ENCODE results near the gene ACSL6. TPM values are rescaled to one million over a fixed set of nuclear protein-coding genes. Genes with fewer than 3 reads are reported as not detected.

Gene ACSL6
- total and polyA plus RNA-seq, 5 donors = 1.7 to 6.7 (median 3.0) TPM

DNA sequence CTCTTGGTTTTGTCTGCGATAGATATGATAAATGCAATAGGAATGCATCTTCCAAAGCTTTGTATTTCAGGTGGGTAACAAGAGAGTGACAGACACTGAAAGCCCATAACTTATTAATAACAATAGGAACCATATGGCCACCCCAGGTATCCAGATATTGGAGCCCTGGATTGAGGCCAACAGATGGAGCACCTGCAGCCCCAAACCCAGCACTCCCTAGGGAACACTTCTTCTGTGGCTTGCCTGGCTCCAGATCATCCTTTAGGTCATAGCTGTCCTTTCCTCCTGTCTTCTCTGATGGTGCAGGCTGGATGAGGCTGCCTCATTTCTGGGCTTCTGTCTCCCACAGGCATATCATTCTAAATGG, 44.0 kb upstream of the ACSL6 start:
- DNase-seq = no peak
- intact Hi-C loops (cut with DNase I) = no loop called here

DNA sequence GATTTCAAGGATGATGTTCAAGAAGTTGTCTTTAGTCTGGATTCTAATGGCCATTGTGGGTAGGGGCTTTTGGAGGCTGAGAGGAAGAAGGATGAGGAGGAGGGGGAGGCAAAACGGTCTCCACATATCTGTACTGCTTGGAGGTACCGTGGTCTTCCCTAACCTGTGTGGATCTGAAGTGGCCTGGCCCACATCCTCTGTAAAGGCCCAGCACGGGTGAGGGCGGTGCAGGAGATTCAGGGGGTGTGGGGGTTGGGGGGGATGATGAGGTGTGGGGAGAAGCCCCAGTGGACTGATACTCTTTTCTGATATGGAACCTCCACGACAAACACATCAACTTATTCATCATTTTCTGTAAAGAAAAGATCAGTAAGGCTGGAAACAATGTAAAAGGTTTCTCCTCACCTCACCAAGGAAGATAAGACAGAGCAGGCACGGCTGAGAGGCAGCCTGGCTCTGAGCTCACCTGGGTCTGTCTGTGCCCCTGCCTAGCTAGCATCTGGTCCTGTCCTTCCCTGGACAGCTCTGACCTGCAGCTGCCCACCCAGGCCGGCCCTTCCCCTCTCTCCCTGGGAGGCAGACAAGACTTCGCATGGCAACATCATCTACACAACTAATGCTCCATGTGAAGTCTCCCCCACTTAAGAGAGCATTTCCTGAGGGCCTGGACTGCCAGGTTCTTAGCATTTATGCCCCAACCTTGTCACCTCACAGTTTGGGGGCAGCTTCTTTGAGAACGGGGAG, 43.4 kb upstream of the ACSL6 start:
- no peaks in the 10 kb centered on the region for H3K4me1 ChIP-seq (ENCODE audit: control insufficient read depth, insufficient read depth, low read length)
- no peak overlapping the region for H3K4me3 ChIP-seq (ENCODE audit: low read length)
- WGBS = 66% methylated on average over 9 of the region's 9 CpGs
- no peaks in the 10 kb centered on the region for H3K9me3 ChIP-seq (ENCODE audit: control insufficient read depth, low read length)
- no peak overlapping the region for H3K27ac ChIP-seq (ENCODE audit: low read length)
- DNase-seq (no peak), ATAC-seq (no peak)
- H3K27me3 ChIP-seq (ENCODE audit: control insufficient read depth, insufficient read depth) = no peaks in the 10 kb centered on the region
- intact Hi-C loops (cut with DNase I) = no loop called here

More for the DNA sequence above, 44.0 kb upstream of the ACSL6 start:
- H3K27ac ChIP-seq (ENCODE audit: low read length) = no peak overlapping the region
- H3K9me3 ChIP-seq (ENCODE audit: control insufficient read depth, low read length) = no peaks in the 10 kb centered on the region
- H3K4me3 ChIP-seq (ENCODE audit: low read length) = no peak overlapping the region
- H3K4me1 ChIP-seq (ENCODE audit: control insufficient read depth, insufficient read depth, low read length) = no peaks in the 10 kb centered on the region
- H3K27me3 ChIP-seq (ENCODE audit: control insufficient read depth, insufficient read depth) = no peaks in the 10 kb centered on the region
- no peak for ATAC-seq
- WGBS = 98% methylated on average over 1 of the region's 1 CpG

DNA sequence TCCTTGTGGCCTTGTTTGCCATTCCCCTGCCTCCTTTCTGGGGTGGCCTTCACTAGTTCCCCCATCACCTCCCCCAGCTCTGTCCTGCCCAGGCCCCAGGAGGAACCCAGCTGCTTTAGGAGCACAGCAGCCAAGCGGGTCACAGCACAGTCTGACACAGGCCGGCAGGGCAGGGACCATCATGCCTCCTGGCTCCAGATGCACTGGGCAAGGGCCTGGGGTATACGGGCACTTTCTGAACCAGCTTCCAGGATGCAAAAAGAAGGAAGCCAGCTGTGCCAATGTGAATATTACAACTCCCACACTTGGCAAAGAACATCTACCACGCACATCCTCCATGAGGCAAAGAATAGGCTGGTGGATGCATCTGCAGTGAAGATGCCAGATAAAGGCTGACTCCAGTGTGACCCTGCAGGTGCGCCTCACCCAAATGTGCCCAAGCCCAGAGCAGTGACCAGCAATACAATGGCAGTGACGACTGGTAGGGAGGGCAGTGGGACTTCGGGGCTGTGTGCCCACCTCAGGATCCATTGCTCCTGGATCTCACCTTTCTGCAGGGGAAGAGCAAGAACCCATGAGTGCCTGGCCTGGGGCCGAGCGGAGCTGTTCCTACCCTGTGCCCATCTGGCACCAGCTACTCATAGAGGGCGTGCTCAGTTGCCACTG, 42.7 kb upstream of the ACSL6 start:
- peak in 1 of 3 donors; percentile 23 for DNase-seq
- ATAC-seq = no peak
- H3K4me1 ChIP-seq (ENCODE audit: control insufficient read depth, insufficient read depth, low read length) = no peaks in the 10 kb centered on the region
- intact Hi-C loops (cut with DNase I) = no loop called here
- no peaks in the 10 kb centered on the region for H3K9me3 ChIP-seq (ENCODE audit: control insufficient read depth, low read length)
- H3K4me3 ChIP-seq (ENCODE audit: low read length) = no peak overlapping the region
- no peak overlapping the region for H3K27ac ChIP-seq (ENCODE audit: low read length)
- H3K27me3 ChIP-seq (ENCODE audit: control insufficient read depth, insufficient read depth) = no peaks in the 10 kb centered on the region
- WGBS = 83% methylated on average over 10 of the region's 10 CpGs

DNA sequence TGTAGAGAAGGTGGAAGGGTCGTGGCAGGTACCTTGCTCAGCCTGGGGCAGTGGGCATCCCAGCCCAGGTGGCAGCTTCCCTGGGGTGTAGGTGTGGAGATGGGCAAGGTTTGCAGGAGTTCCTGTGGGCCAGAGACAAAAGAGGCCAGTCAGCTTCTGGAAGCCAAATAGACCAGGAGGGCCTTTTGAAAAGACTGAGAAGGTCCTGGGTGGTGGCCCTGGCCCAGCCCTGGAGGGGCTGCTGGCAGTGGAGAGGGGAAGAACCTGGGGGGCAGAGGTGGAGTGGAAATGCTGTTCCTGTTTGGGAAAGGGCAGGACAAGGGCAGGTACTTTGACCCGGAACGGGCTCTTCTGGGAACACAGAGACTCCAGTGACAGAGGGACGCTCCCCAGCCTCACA, 42.0 kb upstream of the ACSL6 start:
- intact Hi-C loops (cut with DNase I) = no loop called here
- no peak overlapping the region for H3K4me3 ChIP-seq (ENCODE audit: low read length)
- DNase-seq (peak in 1 of 3 donors; percentile 17), ATAC-seq (no peak)
- WGBS = 88% methylated on average over 4 of the region's 4 CpGs
- no peaks in the 10 kb centered on the region for H3K27me3 ChIP-seq (ENCODE audit: control insufficient read depth, insufficient read depth)
- H3K27ac ChIP-seq (ENCODE audit: low read length) = no peak overlapping the region
- H3K9me3 ChIP-seq (ENCODE audit: control insufficient read depth, low read length) = no peaks in the 10 kb centered on the region
- no peaks in the 10 kb centered on the region for H3K4me1 ChIP-seq (ENCODE audit: control insufficient read depth, insufficient read depth, low read length)

DNA sequence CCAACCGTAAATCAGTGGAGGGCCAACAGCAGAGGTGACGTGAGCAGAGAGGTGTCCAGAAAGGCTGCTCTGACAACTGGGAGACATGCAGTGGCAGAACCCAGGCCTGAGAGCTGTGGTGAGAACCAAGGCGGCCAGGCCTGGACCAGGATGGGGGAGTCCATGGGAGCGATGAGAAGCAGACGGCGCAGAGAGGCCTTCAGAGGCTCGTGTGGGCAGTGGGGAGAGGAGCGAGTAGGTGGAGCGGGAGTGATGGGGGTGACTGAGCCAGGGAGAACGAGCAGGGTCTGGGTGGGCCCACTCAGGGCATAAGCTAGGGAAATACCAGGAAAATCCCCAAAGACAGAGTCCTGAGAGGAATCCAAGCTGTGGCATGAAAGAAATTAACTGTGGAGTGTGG, 41.1 kb upstream of the ACSL6 start:
- ATAC-seq (no peak), DNase-seq (no peak)
- intact Hi-C loops (cut with DNase I) = no loop called here
- 68% methylated on average over 10 of the region's 10 CpGs for whole genome bisulfite sequencing
- Histone ChIP-seq H3K9me3 (ENCODE audit: control insufficient read depth, low read length) (no peaks in the 10 kb centered on the region), H3K4me3 (ENCODE audit: low read length) (no peak overlapping the region), H3K27me3 (ENCODE audit: control insufficient read depth, insufficient read depth) (no peaks in the 10 kb centered on the region), H3K27ac (ENCODE audit: low read length) (no peak overlapping the region), H3K4me1 (ENCODE audit: control insufficient read depth, insufficient read depth, low read length) (no peaks in the 10 kb centered on the region)

DNA sequence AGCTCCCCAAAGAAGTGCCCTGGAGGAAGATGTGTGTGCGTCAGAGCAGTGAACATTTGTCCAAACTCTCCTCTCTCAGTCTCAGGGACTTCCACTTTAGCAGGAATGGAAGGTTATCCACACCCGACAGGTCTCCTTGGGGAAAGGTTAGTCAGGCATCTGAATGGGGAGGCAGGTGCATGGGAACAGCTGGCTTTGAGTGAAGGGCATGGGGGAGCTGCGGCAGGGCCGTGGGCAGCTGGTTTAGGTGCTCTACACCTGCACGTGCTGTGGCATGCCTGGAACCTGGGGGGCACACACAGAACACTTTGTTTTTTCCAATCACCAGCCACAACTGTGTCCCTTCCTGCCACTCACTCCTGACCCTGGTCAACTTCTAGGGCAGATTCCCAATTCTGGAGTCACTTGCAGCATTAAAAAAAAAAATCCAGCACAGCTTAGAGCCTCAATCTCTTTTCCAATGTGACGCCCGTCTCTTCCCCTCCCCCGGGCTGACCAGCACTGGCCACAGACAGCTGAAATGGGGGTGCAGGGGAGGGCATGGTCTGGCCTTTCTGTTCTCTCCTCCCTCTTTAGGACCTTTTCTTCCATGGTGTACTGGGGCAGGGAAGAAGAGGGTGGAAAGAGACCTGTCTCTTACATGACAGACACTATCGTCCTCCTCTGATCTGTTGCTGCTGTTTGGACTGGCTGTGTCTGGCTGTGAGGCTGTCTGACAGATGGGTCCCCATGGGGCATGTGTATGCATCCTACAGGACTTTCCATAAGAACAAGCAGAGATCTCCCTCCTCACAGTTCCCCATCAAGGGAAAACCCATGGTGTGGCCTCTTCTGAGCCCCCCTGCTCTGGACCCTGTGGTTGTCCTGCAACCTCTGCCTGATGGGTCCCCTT, 39.4 kb upstream of the ACSL6 start:
- Histone ChIP-seq H3K4me1 (ENCODE audit: control insufficient read depth, insufficient read depth, low read length) (no peaks in the 10 kb centered on the region), H3K27me3 (ENCODE audit: control insufficient read depth, insufficient read depth) (no peaks in the 10 kb centered on the region), H3K4me3 (ENCODE audit: low read length) (no peak overlapping the region), H3K9me3 (ENCODE audit: control insufficient read depth, low read length) (no peaks in the 10 kb centered on the region), H3K27ac (ENCODE audit: low read length) (no peak overlapping the region)
- intact Hi-C loops (cut with DNase I) = no loop called here
- ATAC-seq = no peak
- WGBS = 75% methylated on average over 9 of the region's 9 CpGs
- DNase-seq = no peak

DNA sequence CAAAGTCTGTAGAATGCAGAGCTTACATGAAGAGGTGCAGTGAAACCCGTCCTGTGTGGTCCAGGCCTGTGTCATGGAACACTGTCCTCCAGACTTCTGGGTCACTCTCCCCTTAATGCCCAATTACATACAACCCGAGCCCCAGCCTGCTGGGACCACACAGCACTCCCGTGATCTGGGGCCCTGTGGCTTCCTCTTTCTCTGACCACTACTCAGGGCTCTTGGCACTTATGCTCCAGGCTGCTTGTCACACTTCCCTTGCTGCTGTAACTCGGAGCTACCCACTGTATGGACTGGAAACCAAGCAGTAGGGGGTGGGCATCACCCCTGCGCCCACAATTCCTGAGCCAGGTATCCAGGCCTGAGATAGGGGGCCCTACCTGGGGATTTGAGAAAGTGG, 38.7 kb upstream of the ACSL6 start:
- ATAC-seq (peak; percentile 23 to 40), DNase-seq (peak in 1 of 3 donors; percentile 62)
- H3K9me3 ChIP-seq (ENCODE audit: control insufficient read depth, low read length) = no peaks in the 10 kb centered on the region
- 63% methylated on average over 5 of the region's 5 CpGs for WGBS
- intact Hi-C loops (cut with DNase I) = no loop called here
- H3K27ac ChIP-seq (ENCODE audit: low read length) = no peak overlapping the region
- no peak overlapping the region for H3K4me3 ChIP-seq (ENCODE audit: low read length)
- no peaks in the 10 kb centered on the region for H3K4me1 ChIP-seq (ENCODE audit: control insufficient read depth, insufficient read depth, low read length)
- no peaks in the 10 kb centered on the region for H3K27me3 ChIP-seq (ENCODE audit: control insufficient read depth, insufficient read depth)

DNA sequence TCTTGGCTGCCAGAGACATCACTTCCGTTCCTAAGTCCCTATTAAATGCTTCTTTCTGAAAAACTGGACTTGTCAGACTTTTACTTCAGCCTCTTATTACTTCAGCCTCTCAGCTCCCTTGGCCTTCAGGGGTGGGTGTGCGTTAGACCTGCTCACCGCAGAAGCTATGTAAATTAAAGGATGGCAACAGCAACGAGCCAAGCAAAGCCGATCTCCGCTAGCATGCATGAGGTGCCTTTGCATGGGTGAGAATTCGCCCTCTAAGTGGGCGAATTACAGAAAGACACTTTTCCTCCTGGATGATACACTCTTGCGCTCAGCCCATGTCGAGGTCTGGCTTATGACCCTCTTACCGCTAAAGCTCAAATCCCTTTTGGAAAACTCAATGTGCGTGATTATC, 38.1 kb upstream of the ACSL6 start:
- H3K27ac ChIP-seq (ENCODE audit: low read length) = no peak overlapping the region
- 90% methylated on average over 12 of the region's 12 CpGs for WGBS
- DNase-seq = no peak
- H3K4me3 ChIP-seq (ENCODE audit: low read length) = no peak overlapping the region
- no peaks in the 10 kb centered on the region for H3K27me3 ChIP-seq (ENCODE audit: control insufficient read depth, insufficient read depth)
- no peaks in the 10 kb centered on the region for H3K9me3 ChIP-seq (ENCODE audit: control insufficient read depth, low read length)
- intact Hi-C loops (cut with DNase I) = no loop called here
- H3K4me1 ChIP-seq (ENCODE audit: control insufficient read depth, insufficient read depth, low read length) = no peaks in the 10 kb centered on the region
- no peak for ATAC-seq

DNA sequence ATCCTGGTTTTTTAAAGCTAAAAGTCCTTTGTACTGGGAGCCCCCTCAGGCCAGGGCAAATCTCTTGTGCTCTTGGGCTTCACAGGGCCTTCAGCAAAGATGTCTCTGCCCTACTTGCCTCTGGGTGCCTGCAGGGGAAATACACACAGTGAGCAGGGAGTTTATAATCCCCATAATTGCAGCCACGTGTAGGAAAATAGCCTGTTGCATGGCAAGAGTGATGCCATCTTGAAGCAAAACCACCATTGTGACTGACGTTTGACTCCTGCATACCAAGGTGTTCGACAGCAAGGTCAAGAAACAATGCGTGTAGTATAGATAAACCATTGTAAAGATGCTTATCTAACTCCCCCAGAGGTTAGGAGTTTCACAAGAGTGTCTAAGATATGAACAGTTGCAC, 37.6 kb upstream of the ACSL6 start:
- Histone ChIP-seq H3K4me3 (ENCODE audit: low read length) (no peak overlapping the region), H3K4me1 (ENCODE audit: control insufficient read depth, insufficient read depth, low read length) (no peaks in the 10 kb centered on the region), H3K27ac (ENCODE audit: low read length) (no peak overlapping the region), H3K27me3 (ENCODE audit: control insufficient read depth, insufficient read depth) (no peaks in the 10 kb centered on the region), H3K9me3 (ENCODE audit: control insufficient read depth, low read length) (no peaks in the 10 kb centered on the region)
- DNase-seq (no peak), ATAC-seq (no peak)
- intact Hi-C loops (cut with DNase I) = no loop called here
- WGBS = 65% methylated on average over 4 of the region's 4 CpGs

DNA sequence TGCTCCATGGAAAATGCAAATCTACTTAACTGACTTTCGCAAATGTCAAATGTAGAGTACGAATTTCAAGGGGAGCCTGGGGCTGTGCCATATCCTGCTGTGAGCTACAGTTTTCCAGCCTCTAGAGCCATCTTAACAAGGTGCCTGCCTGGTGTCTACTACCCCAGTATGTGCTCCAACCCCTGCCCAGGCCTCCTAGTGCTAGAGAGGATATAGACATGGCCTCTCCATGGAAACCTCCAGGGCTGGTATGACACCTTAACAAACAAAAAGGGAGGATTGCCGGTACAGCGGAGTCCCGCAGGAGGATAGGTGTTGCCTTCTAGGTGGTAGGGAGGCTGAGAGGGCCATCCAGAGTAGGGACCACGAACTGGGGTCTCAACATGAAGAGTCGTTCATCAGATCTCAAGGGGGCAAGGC, 35.4 kb upstream of the ACSL6 start:
- intact Hi-C loops (cut with DNase I) = no loop called here
- H3K27ac ChIP-seq (ENCODE audit: low read length) = no peak overlapping the region
- DNase-seq (no peak), ATAC-seq (no peak)
- H3K4me1 ChIP-seq (ENCODE audit: control insufficient read depth, insufficient read depth, low read length) = no peaks in the 10 kb centered on the region
- no peaks in the 10 kb centered on the region for H3K27me3 ChIP-seq (ENCODE audit: control insufficient read depth, insufficient read depth)
- no peaks in the 10 kb centered on the region for H3K9me3 ChIP-seq (ENCODE audit: control insufficient read depth, low read length)
- H3K4me3 ChIP-seq (ENCODE audit: low read length) = no peak overlapping the region
- WGBS = 73% methylated on average over 7 of the region's 7 CpGs

DNA sequence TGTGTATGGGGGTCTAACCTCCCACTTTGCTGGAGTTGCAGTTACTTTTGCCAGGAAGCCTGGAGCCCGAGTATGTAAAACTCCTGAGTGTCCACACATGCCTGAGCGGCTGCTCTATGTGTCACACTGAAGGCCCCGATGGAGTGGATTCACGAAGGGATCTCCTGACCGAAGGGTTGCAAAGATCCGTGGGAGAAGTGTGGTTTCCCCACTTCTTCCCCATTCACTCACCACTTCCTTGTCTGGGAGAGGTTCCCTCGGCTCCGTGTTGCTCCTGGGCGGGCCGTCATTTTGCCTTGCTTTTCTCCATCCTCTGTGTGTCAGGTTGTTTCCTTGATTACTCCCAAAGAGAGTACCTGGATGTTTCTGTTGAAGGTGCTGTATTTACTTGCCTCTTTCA, 32.7 kb upstream of the ACSL6 start:
- intact Hi-C loops (cut with DNase I) = no loop called here
- Histone ChIP-seq H3K27ac (ENCODE audit: low read length) (no peak overlapping the region), H3K4me3 (ENCODE audit: low read length) (no peak overlapping the region), H3K4me1 (ENCODE audit: control insufficient read depth, insufficient read depth, low read length) (no peaks in the 10 kb centered on the region), H3K9me3 (ENCODE audit: control insufficient read depth, low read length) (no peaks in the 10 kb centered on the region), H3K27me3 (ENCODE audit: control insufficient read depth, insufficient read depth) (no peaks in the 10 kb centered on the region)
- 83% methylated on average over 10 of the region's 10 CpGs for WGBS
- DNase-seq = no peak
- ATAC-seq = no peak

Data from right cardiac atrium (tissue), 5 donors.